Glutamatergic neuron (in vitro differentiated cells): Measurements from ENCODE around the gene FADS2. TPM values are rescaled to one million over a fixed set of nuclear protein-coding genes. Genes with fewer than 3 reads are reported as not detected.

Source experiments
- DNase-seq: peaks from one replicate; pipeline ENCODE4 v3.0.0; 2022
- H3K27ac Mint-ChIP-seq: one replicate; pipeline ENCODE4 v1.8.0; 2020; ENCODE audit warnings: mild to moderate bottlenecking, mixed read lengths, inconsistent platforms; ENCODE audit not compliant: unreplicated experiment
- H3K27me3 Mint-ChIP-seq: one replicate; pipeline ENCODE4 v1.8.0; 2020; ENCODE audit warnings: mild to moderate bottlenecking, moderate library complexity, mixed read lengths, inconsistent platforms; ENCODE audit not compliant: unreplicated experiment
- H3K36me3 Mint-ChIP-seq: one replicate; pipeline ENCODE4 v1.8.0; 2020; ENCODE audit warnings: mild to moderate bottlenecking, mixed read lengths, inconsistent platforms; ENCODE audit not compliant: unreplicated experiment
- H3K4me1 Mint-ChIP-seq: one replicate; pipeline ENCODE4 v1.8.0; 2020; ENCODE audit warnings: mild to moderate bottlenecking, low read depth, mixed read lengths, inconsistent platforms; ENCODE audit not compliant: unreplicated experiment
- H3K4me3 Mint-ChIP-seq: one replicate; pipeline ENCODE4 v1.8.0; 2020; ENCODE audit warnings: mild to moderate bottlenecking, mixed read lengths, inconsistent platforms; ENCODE audit not compliant: unreplicated experiment
- H3K9me3 Mint-ChIP-seq: one replicate; pipeline ENCODE4 v1.8.0; 2020; ENCODE audit warnings: mild to moderate bottlenecking, moderate library complexity, mixed read lengths, inconsistent platforms; ENCODE audit not compliant: unreplicated experiment
- CTCF ChIP-seq: fragments of 200-600 bp; sonication (generic); IDR thresholded peaks from one replicate; pipeline ENCODE4 v1.5.0; 2021; ENCODE audit not compliant: partially characterized antibody, unreplicated experiment
- total RNA-seq: library from RNA; stranded (reverse); fragmentation: NEBNext Ultra II Directional; extraction: Animal tissue kit (Norgen Biotek cat#: 25700); gene quantifications from one replicate; pipeline ENCODE4 v1.2.1, GENCODE V29; 2021; ENCODE audit not compliant: unreplicated experiment

Gene FADS2
- total RNA-seq, 1 donor from 2014 or later, result 701 TPM

DNA sequence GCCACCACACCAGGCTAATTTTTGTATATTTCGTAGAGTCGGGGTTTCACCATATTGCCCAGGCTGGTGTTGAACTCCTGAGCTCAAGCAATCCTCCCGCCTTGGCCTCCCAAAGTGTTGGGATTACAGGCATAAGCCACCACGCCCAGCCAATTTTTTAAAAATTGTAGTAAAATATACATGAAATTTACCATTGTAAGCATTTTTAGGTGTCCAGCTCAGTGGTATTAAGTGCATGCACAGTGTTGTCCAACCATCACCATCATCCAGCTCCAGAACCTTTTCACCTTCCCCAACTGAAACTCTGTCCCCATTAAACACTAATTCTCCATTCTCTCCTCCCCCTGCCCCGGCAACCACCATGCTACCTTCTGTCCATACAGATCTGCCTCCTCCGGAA, 54.8 kb downstream of the FADS2 start:
- H3K4me3 Mint-ChIP-seq, result no peak overlapping the region
- no peak for TF ChIP-seq CTCF

DNA sequence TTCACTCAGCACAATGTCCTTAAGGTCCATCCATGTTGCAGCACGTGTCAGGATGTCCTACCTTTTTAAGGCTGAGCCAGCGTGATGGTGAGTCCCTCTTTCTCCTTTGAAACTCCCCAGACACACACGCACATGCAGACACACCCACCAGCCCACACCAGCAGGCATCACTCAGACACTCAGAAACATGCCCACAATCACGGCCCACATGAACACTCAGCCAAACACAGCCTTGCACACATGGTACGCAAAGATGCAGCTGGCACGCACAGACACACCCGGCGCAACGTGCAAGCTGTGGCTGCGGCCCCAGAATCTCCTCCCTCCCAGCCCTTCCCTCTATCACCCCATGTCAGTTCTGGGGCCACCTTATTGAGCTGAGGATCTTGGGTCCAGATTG, 55.2 kb downstream of the FADS2 start:
- Mint-ChIP-seq H3K9me3 (peaks cover 2% of the 10 kb centered on the region), H3K4me1 (peaks cover 7% of the 10 kb centered on the region), H3K36me3 (no peaks in the 10 kb centered on the region), H3K27ac (peak overlapping the region; percentile 2), H3K27me3 (peaks cover 6% of the 10 kb centered on the region), H3K4me3 (no peak overlapping the region)
- no peak for DNase-seq
- TF ChIP-seq CTCF, result no peak

More for the DNA sequence above, 54.8 kb downstream of the FADS2 start:
- peaks cover 6% of the 10 kb centered on the region for H3K27me3 Mint-ChIP-seq
- H3K9me3 Mint-ChIP-seq, result peaks cover 2% of the 10 kb centered on the region
- no peaks in the 10 kb centered on the region for H3K36me3 Mint-ChIP-seq
- H3K4me1 Mint-ChIP-seq, result peaks cover 7% of the 10 kb centered on the region
- H3K27ac Mint-ChIP-seq, result peak overlapping the region; percentile 2
- DNase-seq, result no peak

DNA sequence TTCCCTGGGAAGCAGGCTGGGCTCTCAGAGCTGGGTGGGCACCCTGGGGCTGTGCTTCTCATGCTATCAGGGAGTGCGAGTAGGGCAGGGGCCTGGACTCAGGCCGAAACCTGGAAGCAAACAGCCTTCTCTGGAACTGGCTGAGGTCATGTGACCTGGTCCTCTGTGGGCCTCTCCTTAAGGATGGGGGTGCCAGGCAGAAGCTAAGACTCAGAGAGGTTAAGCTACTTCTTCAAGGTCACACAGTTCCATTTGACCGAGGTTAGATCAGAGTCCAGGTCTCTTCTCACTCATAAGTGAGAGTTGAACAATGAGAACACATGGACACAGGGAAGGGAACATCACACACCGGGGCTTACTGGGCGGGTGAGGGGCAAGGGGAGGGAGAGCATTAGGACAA, 55.8 kb downstream of the FADS2 start:
- TF ChIP-seq CTCF, result no peak
- no peak for DNase-seq
- H3K4me3 Mint-ChIP-seq, result no peak overlapping the region
- no peaks in the 10 kb centered on the region for H3K36me3 Mint-ChIP-seq
- H3K4me1 Mint-ChIP-seq, result peaks cover 7% of the 10 kb centered on the region
- H3K9me3 Mint-ChIP-seq, result peaks cover 2% of the 10 kb centered on the region
- peaks cover 6% of the 10 kb centered on the region for H3K27me3 Mint-ChIP-seq
- H3K27ac Mint-ChIP-seq, result no peak overlapping the region

DNA sequence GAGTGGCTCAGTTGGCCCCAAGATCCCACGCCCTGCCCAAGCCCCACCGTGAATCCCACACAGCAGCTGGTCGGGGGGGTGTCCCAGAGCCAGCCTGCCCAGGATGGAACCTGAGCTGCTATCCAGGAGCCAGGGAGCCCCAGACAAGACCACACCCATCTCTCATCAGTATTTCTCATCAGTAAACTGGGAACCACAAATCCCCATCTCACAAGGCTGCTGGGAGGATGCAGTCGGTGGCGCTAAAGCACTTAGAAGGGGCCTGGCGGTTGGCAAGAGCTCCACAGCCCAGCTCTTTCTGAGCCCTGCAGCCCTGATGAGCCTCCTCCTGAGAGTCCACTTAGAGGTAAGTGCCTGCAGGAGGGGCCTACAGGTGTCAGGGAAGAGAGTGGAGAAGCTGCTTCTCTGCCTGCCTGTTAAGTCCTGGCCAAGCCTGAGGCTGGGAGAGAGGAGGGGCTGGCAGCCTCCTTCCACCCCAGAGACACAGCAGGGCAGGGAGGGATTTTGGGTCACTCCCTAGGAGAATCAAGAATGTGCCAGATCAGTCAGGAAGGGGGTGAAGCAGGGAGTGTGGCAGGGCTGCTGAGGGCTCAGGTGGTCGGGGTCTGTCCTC, 57.2 kb downstream of the FADS2 start:
- Mint-ChIP-seq H3K4me3 (no peak overlapping the region), H3K27me3 (peaks cover 8% of the 10 kb centered on the region), H3K27ac (no peak overlapping the region), H3K36me3 (no peaks in the 10 kb centered on the region), H3K9me3 (peaks cover 2% of the 10 kb centered on the region), H3K4me1 (peaks cover 5% of the 10 kb centered on the region)
- DNase-seq, result no peak
- TF ChIP-seq CTCF, result no peak

DNA sequence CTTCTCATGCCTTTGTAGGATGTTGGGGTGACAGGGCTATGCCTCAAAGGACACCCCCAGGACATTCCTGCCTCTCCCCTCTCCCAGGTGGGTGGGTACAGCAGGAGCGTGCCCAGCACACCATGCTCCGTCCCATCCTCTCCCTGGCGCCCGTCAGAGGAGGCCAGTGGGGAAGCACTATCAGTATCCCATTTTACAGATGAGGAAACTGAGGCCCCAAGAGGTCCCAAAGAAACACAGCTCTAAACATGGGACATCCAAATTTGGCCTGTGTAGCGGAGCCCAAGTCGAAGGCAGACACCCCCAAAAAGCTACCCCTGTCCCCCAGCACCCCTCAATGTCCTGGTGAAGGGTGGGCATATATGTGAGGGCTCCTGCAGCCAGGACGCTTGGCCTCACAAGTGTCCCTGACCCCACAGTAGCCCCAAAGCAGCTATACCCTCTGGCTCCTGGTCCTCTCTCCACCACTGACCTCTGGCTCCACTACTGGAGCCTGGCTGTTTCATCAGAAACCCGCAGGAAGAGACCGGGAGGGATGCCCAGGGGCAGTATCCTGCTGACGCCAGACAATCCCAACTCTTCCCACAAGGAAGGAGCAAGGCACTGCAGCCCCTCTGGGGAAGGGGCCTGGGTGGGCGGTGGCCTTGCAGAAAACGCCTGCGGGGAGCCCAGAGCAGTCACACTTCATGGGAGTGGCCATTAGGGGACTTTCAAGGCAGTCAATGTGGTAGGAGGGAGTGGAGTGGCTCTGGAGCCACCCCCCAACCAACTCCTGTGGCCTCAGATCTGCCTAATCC, 57.9 kb downstream of the FADS2 start:
- Mint-ChIP-seq H3K4me3 (no peak overlapping the region), H3K4me1 (peaks cover 5% of the 10 kb centered on the region), H3K27me3 (peaks cover 8% of the 10 kb centered on the region), H3K36me3 (no peaks in the 10 kb centered on the region), H3K27ac (no peak overlapping the region), H3K9me3 (peaks cover 2% of the 10 kb centered on the region)
- TF ChIP-seq CTCF, result no peak
- no peak for DNase-seq
